Natural killer cell (primary cell): ENCODE results near the gene THRB. TPM values are rescaled to one million over a fixed set of nuclear protein-coding genes. Genes with fewer than 3 reads are reported as not detected.

Experiments
- ATAC-seq, 3 donors: fragments of 150-1000 bp in 2 of 3; fragments of 200-7000 bp in 1 of 3; cut with Tn5 transposase; 1 replicate in 1 of 3; 2 replicates in 2 of 3; pipeline ENCODE4 v1.10.0; 2021; ENCODE audit warnings: mild to moderate bottlenecking in 2 of 3, moderate library complexity in 2 of 3
- DNase-seq, 2 donors: peaks; one replicate each; pipeline versions ENCODE4 v3.0.0 to v3.0.0-alpha.2; 2013 to 2021; ENCODE audit warnings: mixed read lengths in 1 of 2
- H3K27ac ChIP-seq: one replicate; pipeline ENCODE4 v1.5.1; 2013; ENCODE audit warnings: mild to moderate bottlenecking, low read length
- H3K27me3 ChIP-seq: one replicate; pipeline ENCODE4 v1.6.1; 2013; ENCODE audit warnings: low read length; ENCODE audit not compliant: control insufficient read depth, insufficient read depth
- H3K36me3 ChIP-seq: one replicate; pipeline ENCODE4 v1.6.1; 2013; ENCODE audit warnings: low read length; ENCODE audit not compliant: control insufficient read depth, insufficient read depth
- H3K4me1 ChIP-seq: one replicate; pipeline ENCODE4 v1.6.1; 2013; ENCODE audit warnings: low read length; ENCODE audit not compliant: control insufficient read depth, insufficient read depth
- H3K4me3 ChIP-seq: one replicate; pipeline ENCODE4 v1.5.1; 2013; ENCODE audit warnings: low read length
- H3K9me3 ChIP-seq: one replicate; pipeline ENCODE4 v1.6.1; 2013; ENCODE audit warnings: low read length; ENCODE audit not compliant: control insufficient read depth, insufficient read depth
- H3K27ac Mint-ChIP-seq, 2 donors: one replicate each; pipeline ENCODE4 v1.8.0; 2022; ENCODE audit warnings: mild to moderate bottlenecking in 2 of 2, mixed read lengths in 2 of 2, moderate library complexity in 1 of 2
- H3K27me3 Mint-ChIP-seq, 2 donors: one replicate each; pipeline ENCODE4 v1.8.0; 2022; ENCODE audit warnings: low read depth in 2 of 2, mixed read lengths in 2 of 2
- H3K36me3 Mint-ChIP-seq: one replicate; pipeline ENCODE4 v1.8.0; 2022; ENCODE audit warnings: mixed read lengths
- H3K4me1 Mint-ChIP-seq, 2 donors: one replicate each; pipeline ENCODE4 v1.8.0; 2022; ENCODE audit warnings: mixed read lengths in 2 of 2
- H3K4me3 Mint-ChIP-seq: one replicate; pipeline ENCODE4 v1.8.0; 2022; ENCODE audit warnings: mild to moderate bottlenecking, moderate library complexity, mixed read lengths
- H3K9me3 Mint-ChIP-seq, 2 donors: one replicate each; pipeline ENCODE4 v1.8.0; 2022; ENCODE audit warnings: mixed read lengths in 2 of 2
- CTCF ChIP-seq: fragments of 200-600 bp; IDR thresholded peaks from one replicate; pipeline ENCODE4 v1.8.0; 2022; ENCODE audit warnings: antibody characterized with exemption
- WGBS: methylation state at CpG from one replicate; pipeline ENCODE4 v1.1.7; 2013; ENCODE audit warnings: missing lambda C conversion rate; ENCODE audit not compliant: insufficient coverage; 5-methylcytosine and 5-hydroxymethylcytosine counted together
- intact Hi-C: fragments of 100-400 bp; cut with micrococcal nuclease; formaldehyde crosslinking; loops from one replicate; pipeline ENCODE4 v1.14.2; 2022
- total RNA-seq, 4 donors: library from RNA; stranded (reverse); fragments of 120-200 nt in 1 of 4; gene quantifications; one replicate each; pipeline versions ENCODE4 v1.2.3 to v1.2.4, GENCODE V29; 2013 to 2022

The THRB gene
- total RNA-seq, 3 donors from 2014 or later (not counting 1 experiment from before 2014, with no cell fraction given) = 0.05 TPM; not detected in 2

- no peak overlapping the region for H3K4me3 ChIP-seq
- Mint-ChIP-seq H3K27me3 (peaks cover 0 to 2% of the 10 kb centered on the region in 2 donors), H3K36me3 (no peaks in the 10 kb centered on the region), H3K4me1 (no peaks in the 10 kb centered on the region), H3K27ac (no peak overlapping the region), H3K4me3 (no peak overlapping the region), H3K9me3 (no peaks in the 10 kb centered on the region)
- no peaks in the 10 kb centered on the region for H3K9me3 ChIP-seq
- intact Hi-C loops = no loop called here
- no peak for TF ChIP-seq CTCF
- 59% methylated on average over 3 of the region's 3 CpGs for WGBS
- H3K27ac ChIP-seq = no peak overlapping the region
- H3K4me1 ChIP-seq = no peaks in the 10 kb centered on the region
- H3K27me3 ChIP-seq = no peaks in the 10 kb centered on the region
- ATAC-seq (no peak), DNase-seq (no peak)
- no peaks in the 10 kb centered on the region for H3K36me3 ChIP-seq
These were observed 343.1 kb downstream of the THRB start for GRCh38 chr3:24151594-24151993.

- no peak for DNase-seq
- H3K27ac ChIP-seq = no peak overlapping the region
- Mint-ChIP-seq H3K4me3 (no peak overlapping the region), H3K27me3 (peaks cover 0 to 2% of the 10 kb centered on the region in 2 donors), H3K27ac (no peak overlapping the region), H3K4me1 (no peaks in the 10 kb centered on the region), H3K9me3 (no peaks in the 10 kb centered on the region), H3K36me3 (no peaks in the 10 kb centered on the region)
- TF ChIP-seq CTCF = no peak
- no peak for ATAC-seq
- no peaks in the 10 kb centered on the region for H3K9me3 ChIP-seq
- no peaks in the 10 kb centered on the region for H3K27me3 ChIP-seq
- no peak overlapping the region for H3K4me3 ChIP-seq
- H3K4me1 ChIP-seq = no peaks in the 10 kb centered on the region
- WGBS = 100% methylated on average over 2 of the region's 2 CpGs
- H3K36me3 ChIP-seq = no peaks in the 10 kb centered on the region
- intact Hi-C loops = no loop called here
These were observed 345.6 kb downstream of the THRB start for GRCh38 chr3:24149032-24149431.

- no peak overlapping the region for H3K27ac Mint-ChIP-seq
- WGBS = 96% methylated on average over 9 of the region's 11 CpGs
- no peaks in the 10 kb centered on the region for H3K4me1 Mint-ChIP-seq
- H3K36me3 ChIP-seq = no peaks in the 10 kb centered on the region
- no peak overlapping the region for H3K4me3 ChIP-seq
- no peak overlapping the region for H3K4me3 Mint-ChIP-seq
- no peaks in the 10 kb centered on the region for H3K4me1 ChIP-seq
- ATAC-seq (no peak), DNase-seq (no peak)
- no peaks in the 10 kb centered on the region for H3K9me3 ChIP-seq
- no peak overlapping the region for H3K27ac ChIP-seq
- TF ChIP-seq CTCF = no peak
- no peaks in the 10 kb centered on the region for H3K27me3 Mint-ChIP-seq
- H3K27me3 ChIP-seq = no peaks in the 10 kb centered on the region
- H3K9me3 Mint-ChIP-seq = no peaks in the 10 kb centered on the region
- intact Hi-C loops = no loop called here
- H3K36me3 Mint-ChIP-seq = no peaks in the 10 kb centered on the region
These were observed 348.4 kb downstream of the THRB start for GRCh38 chr3:24145981-24146822.

- Mint-ChIP-seq H3K36me3 (no peaks in the 10 kb centered on the region), H3K9me3 (no peaks in the 10 kb centered on the region), H3K27me3 (no peaks in the 10 kb centered on the region), H3K4me1 (no peaks in the 10 kb centered on the region), H3K27ac (no peak overlapping the region), H3K4me3 (no peak overlapping the region)
- H3K9me3 ChIP-seq = no peaks in the 10 kb centered on the region
- no peak for TF ChIP-seq CTCF
- no peaks in the 10 kb centered on the region for H3K4me1 ChIP-seq
- H3K36me3 ChIP-seq = no peaks in the 10 kb centered on the region
- ATAC-seq = no peak
- no peak overlapping the region for H3K27ac ChIP-seq
- no peak for DNase-seq
- intact Hi-C loops = no loop called here
- no peaks in the 10 kb centered on the region for H3K27me3 ChIP-seq
- no peak overlapping the region for H3K4me3 ChIP-seq
These were observed 349.2 kb downstream of the THRB start for GRCh38 chr3:24145481-24145880.
